Gastroesophageal sphincter (tissue), 3 donors: ENCODE measurements around the gene MED27.

Experiments
- EP300 ChIP-seq: sonication (generic); formaldehyde crosslinking; IDR thresholded peaks from one replicate; pipeline ENCODE4 v1.6.1; 2017; ENCODE audit warnings: antibody characterized with exemption, mild to moderate bottlenecking
- POLR2A ChIP-seq, 2 donors: fragments of 450-650 bp; IDR thresholded peaks; one replicate each; pipeline ENCODE4 v1.6.1; 2017; ENCODE audit warnings: antibody characterized with exemption in 2 of 2, mild to moderate bottlenecking in 2 of 2, moderate library complexity in 1 of 2
- POLR2AphosphoS5 ChIP-seq: sonication (generic); formaldehyde crosslinking; IDR thresholded peaks from one replicate; pipeline ENCODE4 v1.6.1; 2017; ENCODE audit warnings: antibody characterized with exemption
- TF ChIP-seq, protein P1 (sequence below), 4 experiments: fragments of 200-600 bp in 2 of 4; fragments of 450-650 bp in 2 of 4; sonication (generic) in 1 of 4; IDR thresholded peaks; one replicate each; pipeline ENCODE4 v1.5.1; 2017 to 2019; ENCODE audit warnings: antibody characterized with exemption in 4 of 4, mild to moderate bottlenecking in 2 of 4, moderate library complexity in 2 of 4

DNA sequence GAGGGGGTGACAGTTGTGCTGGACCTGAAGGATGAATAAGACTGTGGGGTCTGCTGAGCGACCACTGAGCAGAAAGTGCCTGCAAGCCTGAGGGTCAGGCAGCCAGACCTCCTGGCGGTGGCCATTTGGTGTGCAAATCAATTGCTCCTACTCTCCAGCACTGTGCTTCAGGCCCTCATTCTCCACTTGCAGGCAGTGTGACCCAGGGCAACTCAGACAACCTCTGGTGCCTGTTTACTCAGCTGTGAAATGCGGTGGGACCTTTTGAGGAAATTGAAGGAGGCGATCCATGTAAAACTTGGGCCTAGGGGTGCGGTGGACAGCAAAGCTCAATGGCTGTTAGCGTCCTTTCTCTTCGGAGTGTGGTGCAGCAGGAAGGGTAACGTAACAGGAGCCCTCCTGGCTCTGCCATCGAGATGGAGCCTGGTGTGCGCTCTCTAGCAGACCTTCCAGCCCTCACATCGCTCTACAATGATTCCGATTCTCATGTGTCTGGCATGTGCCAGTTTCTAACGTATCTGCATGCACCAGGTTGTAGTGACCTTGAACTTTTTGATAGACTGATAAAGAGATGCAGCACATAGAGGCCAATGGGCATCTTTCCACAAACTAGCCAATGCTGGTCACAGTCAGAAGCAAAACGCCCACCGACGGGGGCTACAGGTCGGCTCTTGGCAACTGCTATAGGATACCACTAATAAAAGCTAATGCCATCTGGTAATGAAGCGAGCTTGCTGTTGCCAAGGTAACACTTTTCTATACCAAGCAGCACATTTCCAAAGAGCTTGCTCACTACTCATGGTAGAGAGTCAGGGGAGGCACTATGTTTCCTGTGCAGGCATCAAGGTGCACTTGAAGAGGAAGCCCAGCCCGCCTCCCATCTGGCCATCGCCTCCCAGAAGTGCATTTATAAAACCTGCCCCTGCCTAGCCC lies 180.1 kb downstream of the MED27 start:
- TF ChIP-seq, protein P1, sequence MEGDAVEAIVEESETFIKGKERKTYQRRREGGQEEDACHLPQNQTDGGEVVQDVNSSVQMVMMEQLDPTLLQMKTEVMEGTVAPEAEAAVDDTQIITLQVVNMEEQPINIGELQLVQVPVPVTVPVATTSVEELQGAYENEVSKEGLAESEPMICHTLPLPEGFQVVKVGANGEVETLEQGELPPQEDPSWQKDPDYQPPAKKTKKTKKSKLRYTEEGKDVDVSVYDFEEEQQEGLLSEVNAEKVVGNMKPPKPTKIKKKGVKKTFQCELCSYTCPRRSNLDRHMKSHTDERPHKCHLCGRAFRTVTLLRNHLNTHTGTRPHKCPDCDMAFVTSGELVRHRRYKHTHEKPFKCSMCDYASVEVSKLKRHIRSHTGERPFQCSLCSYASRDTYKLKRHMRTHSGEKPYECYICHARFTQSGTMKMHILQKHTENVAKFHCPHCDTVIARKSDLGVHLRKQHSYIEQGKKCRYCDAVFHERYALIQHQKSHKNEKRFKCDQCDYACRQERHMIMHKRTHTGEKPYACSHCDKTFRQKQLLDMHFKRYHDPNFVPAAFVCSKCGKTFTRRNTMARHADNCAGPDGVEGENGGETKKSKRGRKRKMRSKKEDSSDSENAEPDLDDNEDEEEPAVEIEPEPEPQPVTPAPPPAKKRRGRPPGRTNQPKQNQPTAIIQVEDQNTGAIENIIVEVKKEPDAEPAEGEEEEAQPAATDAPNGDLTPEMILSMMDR (IDR thresholded peaks at IDR 0.05) = no peak
- TF ChIP-seq EP300 = no peak
- TF ChIP-seq POLR2AphosphoS5 = no peak
- no peak for TF ChIP-seq POLR2A (IDR thresholded peaks at IDR 0.05)
